HG03066 (cell line): ENCODE data around the gene PTPRN2.
"Not testable (repeated sequence)": the region's sequence is repeated elsewhere in the genome, so short reads cannot be mapped to it uniquely, and the experiment has no call there.

Experiments used
- ATAC-seq: cut with Tn5 transposase; IDR thresholded peaks from one replicate; pipeline ENCODE4 v1.9.1; 2021; ENCODE audit warnings: low read depth; ENCODE audit not compliant: unreplicated experiment

Gene PTPRN2

GRCh38 chr7:157862731-157863130, 724.9 kb downstream of the PTPRN2 start:
- ATAC-seq: no peak

GRCh38 chr7:157861551-157861950, 726.1 kb downstream of the PTPRN2 start:
- no peak for ATAC-seq

- no peak for ATAC-seq
Observed at GRCh38 chr7:157861031-157861491, 726.6 kb downstream of the PTPRN2 start.

GRCh38 chr7:157860406-157860805, 727.2 kb downstream of the PTPRN2 start:
- ATAC-seq: no peak

GRCh38 chr7:157859915-157860314, 727.7 kb downstream of the PTPRN2 start:
- ATAC-seq: no peak

GRCh38 chr7:157857578-157858075, 730.0 kb downstream of the PTPRN2 start:
- no peak for ATAC-seq

GRCh38 chr7:157856873-157857577, 730.6 kb downstream of the PTPRN2 start:
- no peak for ATAC-seq

- no peak for ATAC-seq
Observed at GRCh38 chr7:157855452-157856213, 732.0 kb downstream of the PTPRN2 start.

GRCh38 chr7:157855016-157855415, 732.6 kb downstream of the PTPRN2 start:
- ATAC-seq: no peak

- no peak for ATAC-seq
Observed at GRCh38 chr7:157854066-157854891, 733.3 kb downstream of the PTPRN2 start.

- no peak for ATAC-seq
Observed at GRCh38 chr7:157853789-157854065, 733.9 kb downstream of the PTPRN2 start.

GRCh38 chr7:157853076-157853788, 734.4 kb downstream of the PTPRN2 start:
- ATAC-seq: no peak

GRCh38 chr7:157851501-157852067, 736.0 kb downstream of the PTPRN2 start:
- ATAC-seq: no peak

GRCh38 chr7:157850481-157851444, 736.9 kb downstream of the PTPRN2 start:
- ATAC-seq: no peak

GRCh38 chr7:157849726-157850125, 737.9 kb downstream of the PTPRN2 start:
- ATAC-seq: no peak

GRCh38 chr7:157849341-157849596, 738.4 kb downstream of the PTPRN2 start:
- ATAC-seq: no peak

GRCh38 chr7:157848508-157849340, 738.9 kb downstream of the PTPRN2 start:
- no peak for ATAC-seq

GRCh38 chr7:157847756-157848487, 739.7 kb downstream of the PTPRN2 start:
- ATAC-seq: not testable (repeated sequence)
